GM21381 (cell line): ENCODE results near the gene PIGZ.

ENCODE experiments used
- ATAC-seq: cut with Tn5 transposase; IDR thresholded peaks from one replicate; pipeline ENCODE4 v1.9.1; 2021; ENCODE audit warnings: mild to moderate bottlenecking, moderate library complexity; ENCODE audit not compliant: unreplicated experiment

Gene PIGZ

DNA sequence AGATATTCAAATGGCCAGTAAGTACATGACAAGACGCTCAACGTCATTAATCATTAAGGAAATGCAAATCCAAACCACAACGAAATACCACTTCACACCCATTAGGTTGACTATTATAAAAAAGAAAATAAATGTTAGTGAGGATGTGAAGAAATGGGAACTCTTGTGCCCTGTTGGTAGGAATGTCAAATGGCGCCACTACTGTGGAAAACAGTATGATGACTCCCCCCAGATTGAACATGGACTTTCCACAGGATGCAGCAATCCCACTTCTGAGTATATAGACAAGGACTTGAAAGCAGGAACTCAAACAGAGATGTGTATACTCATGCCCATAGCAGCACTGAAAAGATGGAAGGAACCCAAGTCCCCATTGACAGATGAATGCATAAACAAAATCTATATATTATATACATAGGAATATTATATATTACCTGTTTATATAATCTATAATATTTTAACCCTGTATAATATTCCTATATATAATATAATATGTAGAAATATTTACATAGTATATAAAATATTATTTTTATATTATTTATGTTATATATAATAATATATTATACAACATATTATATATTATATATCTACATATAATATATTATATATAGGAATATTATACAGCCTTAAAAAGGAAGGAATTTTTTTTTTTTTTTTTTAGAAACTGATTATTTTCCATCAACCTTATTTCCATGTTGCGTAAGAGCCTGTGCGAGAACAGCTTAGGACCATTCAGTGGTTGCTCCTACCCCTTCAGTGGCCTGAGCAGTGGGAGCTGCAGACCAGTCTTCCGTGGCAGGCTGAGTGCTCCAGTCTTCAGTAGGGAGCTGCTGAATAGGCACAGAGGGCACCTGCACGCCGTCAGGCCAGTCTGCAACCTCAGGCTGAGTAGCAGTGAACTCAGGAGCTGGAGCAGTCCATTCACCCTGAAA lies 17.6 kb upstream of the PIGZ start:
- no peak for ATAC-seq

DNA sequence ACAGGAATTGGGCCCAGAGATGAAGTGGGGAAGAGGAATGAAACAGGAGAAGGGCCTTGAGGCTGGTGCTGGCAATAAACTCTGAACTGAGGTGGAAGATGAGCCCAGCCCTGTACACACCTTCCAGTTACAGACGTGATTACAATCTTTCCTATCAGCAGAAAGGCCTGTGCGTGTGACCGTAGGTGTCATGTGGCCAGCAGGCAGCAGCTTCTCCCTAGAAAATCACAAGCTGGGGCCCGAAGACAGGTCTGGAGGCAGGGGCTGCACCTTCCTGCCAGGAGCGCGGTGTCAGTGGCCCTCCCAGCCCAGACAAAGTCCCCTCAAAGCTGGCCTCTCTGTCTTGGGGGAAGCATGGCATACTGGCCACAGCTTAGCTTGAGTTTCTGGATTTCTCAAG lies 16.7 kb upstream of the PIGZ start:
- no peak for ATAC-seq

DNA sequence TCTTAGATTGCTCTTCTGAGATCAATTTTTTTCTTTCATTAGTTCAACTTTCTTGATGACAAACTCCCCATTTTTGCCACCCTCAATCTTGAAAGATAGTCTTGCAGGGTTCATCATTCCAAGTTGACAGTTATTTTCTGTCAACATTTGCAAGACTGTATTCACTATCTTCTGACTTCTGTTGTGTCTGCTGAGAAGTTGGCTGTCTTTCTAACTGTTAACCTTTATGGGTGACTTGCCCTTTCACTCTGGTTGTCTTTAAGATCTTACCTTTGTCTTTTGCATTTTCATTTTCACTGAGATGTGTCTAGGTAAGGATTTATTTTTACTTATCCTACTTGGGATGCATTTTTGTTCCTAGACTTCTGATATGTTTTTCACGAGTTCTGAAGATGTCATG lies 14.6 kb upstream of the PIGZ start:
- no peak for ATAC-seq

GRCh38 chr3:196981657-196982056 lies 13.0 kb upstream of the PIGZ start:
- no peak for ATAC-seq

- no peak for ATAC-seq
Observed at GRCh38 chr3:196979545-196979944, 10.9 kb upstream of the PIGZ start.

- ATAC-seq = no peak
Observed at GRCh38 chr3:196976941-196977340, 8.3 kb upstream of the PIGZ start.

GRCh38 chr3:196975349-196975748 lies 6.7 kb upstream of the PIGZ start:
- no peak for ATAC-seq

DNA sequence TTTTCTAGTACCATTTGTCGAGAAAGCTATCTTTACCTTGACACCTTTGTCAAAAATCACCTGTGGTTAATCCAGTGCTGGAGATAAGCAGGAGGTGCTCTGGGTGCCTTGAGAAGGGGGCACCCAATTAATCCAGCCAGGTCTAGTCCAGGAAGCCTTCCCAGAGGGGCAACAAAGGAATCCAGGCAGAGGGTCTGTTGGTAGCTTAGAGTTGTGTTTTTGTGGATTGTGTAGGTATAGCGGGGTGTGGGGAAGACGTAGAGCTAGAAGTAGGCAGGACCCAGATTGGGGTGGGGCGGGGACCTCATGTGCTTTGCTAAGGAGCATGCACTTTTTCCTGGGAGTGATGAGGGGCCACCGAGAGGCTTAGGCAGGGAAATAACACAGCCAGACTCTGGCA lies 6.0 kb upstream of the PIGZ start:
- no peak for ATAC-seq

DNA sequence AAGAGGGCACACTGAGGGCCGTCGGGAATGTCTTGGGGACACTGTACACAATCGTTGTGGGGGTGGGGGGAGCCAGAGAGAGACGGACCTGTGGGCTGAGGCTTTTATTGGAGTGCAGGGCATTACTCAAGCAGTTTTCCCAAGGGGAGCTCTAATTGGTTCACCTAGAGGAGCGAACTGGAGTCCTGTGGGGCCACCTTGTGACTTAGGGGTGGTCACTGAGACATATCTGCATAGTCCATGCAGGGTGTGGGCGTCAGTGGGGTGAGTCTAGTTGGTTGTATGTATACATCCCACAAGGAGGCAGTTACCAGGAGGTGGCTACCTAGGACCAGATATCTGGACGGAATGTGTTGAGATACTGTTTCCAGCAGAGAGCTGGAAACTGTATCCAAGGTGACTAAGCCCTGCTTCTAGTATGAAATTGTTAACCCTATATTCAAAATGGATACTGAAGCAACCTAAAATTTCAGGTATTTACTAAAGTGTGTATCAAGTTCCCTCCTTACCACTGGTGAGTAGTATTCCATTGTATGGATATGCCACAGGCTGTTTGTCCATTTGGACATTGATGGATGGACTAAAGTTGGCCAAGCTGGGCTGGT lies 2.6 kb upstream of the PIGZ start:
- no peak for ATAC-seq

GRCh38 chr3:196970547-196971093 lies 2.0 kb upstream of the PIGZ start:
- no peak for ATAC-seq

- peak; percentile 55 for ATAC-seq
Observed at GRCh38 chr3:196969660-196970546, 1.3 kb upstream of the PIGZ start.

GRCh38 chr3:196969134-196969659 lies 564 bp upstream of the PIGZ start:
- peak; percentile 43 for ATAC-seq

DNA sequence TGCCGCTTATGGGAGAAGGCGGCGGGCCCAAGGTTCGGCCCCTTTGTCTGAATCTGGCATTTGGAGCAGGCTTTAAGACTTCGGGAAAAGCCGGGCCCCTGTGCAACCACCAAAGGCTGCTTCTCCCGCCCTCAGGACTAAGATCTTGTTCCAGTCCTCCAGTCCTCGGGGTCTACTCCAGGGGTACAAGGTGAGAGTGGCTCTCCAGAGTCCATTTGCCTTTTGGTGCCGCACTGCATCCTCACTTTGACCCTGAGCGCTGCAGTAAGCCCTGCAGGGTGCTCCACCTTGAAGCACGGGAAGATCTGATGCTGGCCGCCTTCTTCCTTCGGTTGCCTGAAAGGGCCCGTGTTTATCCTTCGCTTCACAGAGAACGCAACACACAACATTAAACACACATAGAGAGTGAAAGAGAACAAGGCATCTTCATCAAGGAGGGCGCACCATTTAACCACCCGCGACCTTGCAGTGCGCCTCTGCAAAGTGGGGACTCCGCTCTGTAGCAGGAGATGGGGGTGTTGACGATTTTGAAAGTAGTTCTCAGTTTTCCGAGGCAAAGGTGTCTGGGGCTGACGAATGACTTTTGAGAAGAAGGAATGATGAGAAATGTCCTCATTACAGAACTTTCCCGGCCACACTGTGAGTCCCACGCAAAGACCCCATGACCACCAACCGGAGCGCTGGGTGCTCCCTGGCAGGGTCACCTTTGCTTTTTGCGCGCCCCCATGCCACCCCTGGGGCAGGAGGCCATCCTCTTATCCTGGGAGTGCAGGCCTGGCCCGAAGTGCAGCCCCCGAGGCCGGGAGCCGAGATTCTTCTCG lies 1.0 kb downstream of the PIGZ start:
- ATAC-seq = no peak

DNA sequence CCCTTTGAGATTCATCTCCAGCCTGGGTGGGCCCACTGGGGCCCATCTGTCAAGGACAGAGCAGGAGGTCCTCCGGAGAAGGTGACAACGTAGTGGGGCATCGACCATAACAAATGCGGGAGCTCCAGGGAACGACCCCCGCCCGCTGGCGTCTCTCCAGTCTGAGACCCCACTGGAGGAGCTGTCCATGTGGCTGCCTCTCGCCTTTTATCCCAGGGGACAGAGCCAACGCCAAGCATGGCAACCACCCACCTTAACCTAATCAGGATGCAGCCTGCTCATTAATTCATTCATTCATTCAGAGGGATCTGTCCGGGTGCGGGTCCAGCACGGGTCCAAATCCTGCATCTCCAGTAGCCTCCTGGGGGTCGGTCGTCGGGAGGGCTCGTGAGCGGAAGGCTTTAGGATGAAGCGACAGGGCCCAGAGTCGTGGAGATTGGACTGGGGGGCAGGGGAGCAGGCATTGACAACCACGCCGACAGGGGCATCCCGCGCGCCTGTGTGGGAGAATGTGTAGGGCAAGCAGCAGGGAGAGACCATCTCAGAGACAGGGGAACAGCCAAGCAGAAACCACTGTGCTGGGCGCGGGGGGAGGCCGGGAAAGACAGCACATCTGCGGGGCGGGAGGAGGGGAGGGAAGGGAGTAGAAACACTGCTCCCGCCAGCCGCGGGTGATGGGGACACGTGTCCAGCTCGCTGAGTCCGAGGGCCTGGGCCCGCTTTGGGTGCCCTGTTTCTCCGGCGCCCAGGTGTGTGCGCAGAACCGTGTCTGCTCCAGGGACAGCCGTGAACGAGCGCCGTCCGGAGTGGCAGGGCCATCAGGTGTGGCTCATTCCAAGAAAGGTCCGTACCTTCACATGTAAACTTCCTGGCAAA lies 1.9 kb downstream of the PIGZ start:
- ATAC-seq = no peak

- ATAC-seq = no peak
Observed at GRCh38 chr3:196965804-196966173, 2.8 kb downstream of the PIGZ start.

DNA sequence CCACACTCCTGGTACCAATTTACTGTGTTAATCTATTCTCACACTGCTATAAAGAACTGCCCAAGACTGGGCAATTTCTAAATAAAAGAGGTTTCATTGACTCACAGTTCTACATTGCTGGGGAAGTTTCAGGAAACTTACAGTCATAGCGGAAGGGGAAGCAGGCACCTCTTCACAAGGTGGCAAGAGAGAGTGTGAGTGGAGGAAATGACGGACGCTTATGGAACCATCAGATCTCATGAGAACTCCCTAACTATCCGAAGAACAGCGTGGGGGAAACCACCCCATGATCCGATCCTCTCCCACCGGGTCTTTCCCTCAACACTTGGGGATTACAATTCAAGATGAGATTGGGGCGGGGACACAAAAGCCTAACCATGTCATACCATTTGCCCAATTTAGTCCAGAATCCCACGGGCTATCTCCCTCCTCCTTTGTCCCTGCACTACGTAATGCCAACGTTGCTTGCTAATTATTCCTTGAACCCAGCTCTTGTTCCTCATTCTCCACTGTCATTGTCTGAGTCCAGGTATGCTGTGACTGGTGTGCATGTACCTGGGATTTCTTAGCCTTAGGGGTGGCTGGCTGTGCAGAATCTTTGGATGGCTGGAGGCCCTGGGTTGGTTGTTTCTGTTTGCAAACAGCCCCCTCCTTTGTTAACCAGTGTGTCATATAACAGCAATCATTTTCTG lies 3.4 kb downstream of the PIGZ start:
- ATAC-seq = no peak

DNA sequence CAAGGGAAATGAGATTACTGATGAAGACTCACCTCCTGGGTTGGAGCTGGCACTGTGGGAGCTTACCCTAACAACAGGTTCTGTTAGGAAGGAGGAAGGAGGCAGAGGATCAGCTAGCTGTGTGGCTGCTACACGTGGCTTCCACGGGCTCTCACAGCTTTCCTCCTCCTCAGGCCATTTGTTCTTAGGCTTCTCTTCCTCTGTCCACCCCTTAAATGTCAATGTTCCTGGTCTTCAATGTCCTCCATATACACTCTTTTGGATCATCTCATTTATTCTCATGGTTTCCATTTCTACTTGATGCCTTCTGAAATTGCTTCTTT lies 5.0 kb downstream of the PIGZ start:
- no peak for ATAC-seq

GRCh38 chr3:196962930-196963630 lies 5.6 kb downstream of the PIGZ start:
- ATAC-seq = no peak
